Osteoblast (primary cell): ENCODE results near the gene PBX1. TPM values are rescaled to one million over a fixed set of nuclear protein-coding genes. Genes with fewer than 3 reads are reported as not detected.

Experiments
- DNase-seq: peaks from one replicate; pipeline ENCODE4 v3.0.0; 2011; ENCODE audit warnings: low spot score, mixed read lengths; ENCODE audit not compliant: insufficient read length; ENCODE audit errors: missing footprints
- H2AFZ ChIP-seq: 2 replicates; pipeline ENCODE4 v1.6.0; 2011; ENCODE audit warnings: mild to moderate bottlenecking, low read length
- H3K27ac ChIP-seq: 2 replicates; pipeline ENCODE4 v1.5.1; 2011; ENCODE audit warnings: mild to moderate bottlenecking, low read depth, low read length, moderate library complexity
- H3K27me3 ChIP-seq: 2 replicates; pipeline ENCODE4 v1.6.0; 2012; ENCODE audit warnings: mild to moderate bottlenecking, control low read depth, inconsistent platforms, low read length, moderate library complexity; ENCODE audit not compliant: insufficient read depth
- H3K36me3 ChIP-seq: 2 replicates; pipeline ENCODE4 v1.5.1; 2011; ENCODE audit warnings: mild to moderate bottlenecking, low read length, control low read depth, moderate library complexity; ENCODE audit not compliant: insufficient read depth
- H3K4me1 ChIP-seq: 2 replicates; pipeline ENCODE4 v1.5.1; 2011; ENCODE audit warnings: mild to moderate bottlenecking, low read length, control low read depth, moderate library complexity; ENCODE audit not compliant: insufficient read depth
- H3K4me2 ChIP-seq: 2 replicates; pipeline ENCODE4 v1.6.0; 2011; ENCODE audit warnings: mild to moderate bottlenecking, low read length; ENCODE audit not compliant: insufficient read depth
- H3K4me3 ChIP-seq: fragments of 200-600 bp; sonication (generic); 3 replicates; pipeline ENCODE4 v1.5.1; 2012; ENCODE audit warnings: mild to moderate bottlenecking, low read length, inconsistent platforms; ENCODE audit not compliant: insufficient read depth
- H3K79me2 ChIP-seq: 2 replicates; pipeline ENCODE4 v1.6.0; 2012; ENCODE audit warnings: mild to moderate bottlenecking, low read length, control low read depth, inconsistent platforms; ENCODE audit not compliant: insufficient read depth
- H3K9me3 ChIP-seq: 2 replicates; pipeline ENCODE4 v1.5.1; 2011; ENCODE audit warnings: low read depth, low read length, control low read depth
- H4K20me1 ChIP-seq: 2 replicates; pipeline ENCODE4 v1.6.0; 2012; ENCODE audit warnings: mild to moderate bottlenecking, low read length, control low read depth; ENCODE audit not compliant: insufficient read depth
- CTCF ChIP-seq: IDR thresholded peaks from 2 replicates; pipeline ENCODE4 v1.5.1; 2011; ENCODE audit warnings: mild to moderate bottlenecking, low read depth, low read length, moderate library complexity; ENCODE audit errors: extremely low read depth
- total RNA-seq: library from RNA; depleted of rRNA; stranded (reverse); fragments of >200 nt; gene quantifications from 2 replicates; pipeline ENCODE4 v1.2.3, GENCODE V29; 2012

PBX1 gene
- total RNA-seq, 1 donor = 10.1 TPM

DNA sequence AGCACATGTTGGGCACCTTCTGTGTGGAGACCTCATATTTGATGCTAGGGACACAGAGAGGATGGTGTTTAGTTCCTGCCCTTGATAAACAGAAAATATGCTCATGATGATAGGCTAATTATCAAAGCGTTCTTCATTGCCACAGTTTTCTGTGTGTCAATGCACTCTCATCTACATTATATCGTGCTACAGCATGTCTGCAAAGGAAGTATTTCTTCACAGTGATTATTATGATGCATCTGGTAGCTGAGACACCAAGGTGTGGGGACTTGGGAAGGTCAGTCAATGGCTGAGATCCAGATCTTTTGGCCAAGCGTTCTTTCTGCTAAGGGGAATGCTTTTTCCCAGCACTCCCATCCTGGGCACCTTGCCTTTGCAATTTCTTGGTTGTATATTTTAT is 321.2 kb downstream of the PBX1 start:
- H3K4me1 ChIP-seq = no peaks in the 10 kb centered on the region
- H4K20me1 ChIP-seq = no peaks in the 10 kb centered on the region
- no peak overlapping the region for H2AFZ ChIP-seq
- no peak overlapping the region for H3K27ac ChIP-seq
- H3K9me3 ChIP-seq = no peaks in the 10 kb centered on the region
- H3K79me2 ChIP-seq = no peaks in the 10 kb centered on the region
- no peaks in the 10 kb centered on the region for H3K36me3 ChIP-seq
- no peak overlapping the region for H3K4me2 ChIP-seq
- no peak overlapping the region for H3K4me3 ChIP-seq
- H3K27me3 ChIP-seq = no peaks in the 10 kb centered on the region
- no peak for TF ChIP-seq CTCF
- DNase-seq = no peak

- no peak for TF ChIP-seq CTCF
- no peak overlapping the region for H3K27ac ChIP-seq
- H3K27me3 ChIP-seq = no peaks in the 10 kb centered on the region
- H3K4me2 ChIP-seq = no peak overlapping the region
- H2AFZ ChIP-seq = no peak overlapping the region
- H3K36me3 ChIP-seq = no peaks in the 10 kb centered on the region
- no peaks in the 10 kb centered on the region for H3K4me1 ChIP-seq
- no peaks in the 10 kb centered on the region for H3K9me3 ChIP-seq
- DNase-seq = no peak
- H4K20me1 ChIP-seq = no peaks in the 10 kb centered on the region
- H3K79me2 ChIP-seq = no peaks in the 10 kb centered on the region
- H3K4me3 ChIP-seq = no peak overlapping the region
Observed at GRCh38 chr1:164880644-164881043, 321.7 kb downstream of the PBX1 start.

- Histone ChIP-seq H3K27me3 (no peaks in the 10 kb centered on the region), H4K20me1 (no peaks in the 10 kb centered on the region), H3K9me3 (no peaks in the 10 kb centered on the region), H3K4me3 (no peak overlapping the region), H3K79me2 (no peaks in the 10 kb centered on the region), H3K4me2 (no peak overlapping the region), H3K36me3 (no peaks in the 10 kb centered on the region), H3K4me1 (no peaks in the 10 kb centered on the region), H2AFZ (no peak overlapping the region), H3K27ac (no peak overlapping the region)
- no peak for TF ChIP-seq CTCF
- no peak for DNase-seq
Observed at GRCh38 chr1:164885311-164885710, 326.3 kb downstream of the PBX1 start.

GRCh38 chr1:164886101-164886500 is 327.1 kb downstream of the PBX1 start:
- Histone ChIP-seq H4K20me1 (no peaks in the 10 kb centered on the region), H3K36me3 (no peaks in the 10 kb centered on the region), H3K79me2 (no peaks in the 10 kb centered on the region), H3K27me3 (no peaks in the 10 kb centered on the region), H3K27ac (no peak overlapping the region), H3K9me3 (no peaks in the 10 kb centered on the region), H3K4me3 (no peak overlapping the region), H2AFZ (no peak overlapping the region), H3K4me2 (no peak overlapping the region), H3K4me1 (no peaks in the 10 kb centered on the region)
- TF ChIP-seq CTCF = no peak
- DNase-seq = no peak
